HepG2 (cell line): Measurements from ENCODE around the gene SERPINF2. TPM values are rescaled to one million over a fixed set of nuclear protein-coding genes. Genes with fewer than 3 reads are reported as not detected.

ENCODE experiments used
- ARID2 ChIP-seq: sonication (generic); formaldehyde crosslinking; IDR thresholded peaks from 2 replicates; pipeline ENCODE4 v1.8.1; 2022; ENCODE audit warnings: mild to moderate bottlenecking, missing genetic modification reagents, borderline replicate concordance
- ARID3A ChIP-seq: IDR thresholded peaks from 2 replicates; pipeline ENCODE4 v1.6.1; 2012; ENCODE audit warnings: low read depth, low read length, improper control_type of control experiment
- ATF7-NPFF ChIP-seq: sonication (generic); formaldehyde crosslinking; IDR thresholded peaks from 2 replicates; pipeline ENCODE4 v1.8.1; 2023; ENCODE audit warnings: mild to moderate bottlenecking, low read depth, missing genetic modification reagents, moderate library complexity
- HDAC2 ChIP-seq: sonication (generic); formaldehyde crosslinking; IDR thresholded peaks from 2 replicates; pipeline ENCODE4 v1.4.0; 2020; ENCODE audit warnings: missing genetic modification reagents
- HIC2 ChIP-seq: sonication (generic); formaldehyde crosslinking; IDR thresholded peaks from 2 replicates; pipeline ENCODE4 v1.9.0; 2022; ENCODE audit warnings: low read depth, missing genetic modification reagents
- KLF6 ChIP-seq: IDR thresholded peaks from 2 replicates; pipeline ENCODE4 v1.8.0; 2016; ENCODE audit warnings: missing biosample characterization, missing genetic modification reagents
- MED13 ChIP-seq: sonication (generic); formaldehyde crosslinking; IDR thresholded peaks from 2 replicates; pipeline ENCODE4 v1.5.0; 2020; ENCODE audit warnings: missing genetic modification reagents
- MEIS2 ChIP-seq: sonication (generic); formaldehyde crosslinking; IDR thresholded peaks from 2 replicates; pipeline ENCODE4 v1.9.0; 2021; ENCODE audit warnings: mild to moderate bottlenecking, missing genetic modification reagents
- MIER3 ChIP-seq: IDR thresholded peaks from 2 replicates; pipeline ENCODE4 v1.6.1; 2016; ENCODE audit warnings: missing compliant biosample characterization, borderline replicate concordance
- NR2F1 ChIP-seq, 2 experiments: fragments of 450-650 bp in 1 of 2; formaldehyde crosslinking in 1 of 2; IDR thresholded peaks; 2 replicates each; pipeline versions ENCODE4 v1.5.0 to v1.6.1; 2016 to 2020; ENCODE audit warnings: mild to moderate bottlenecking in 1 of 2, missing compliant biosample characterization in 1 of 2, missing genetic modification reagents in 1 of 2, moderate library complexity in 1 of 2
- PREB ChIP-seq: sonication (generic); formaldehyde crosslinking; IDR thresholded peaks from 2 replicates; pipeline ENCODE4 v1.4.0; 2020; ENCODE audit warnings: missing genetic modification reagents
- RBAK ChIP-seq: sonication (generic); formaldehyde crosslinking; IDR thresholded peaks from 2 replicates; pipeline ENCODE4 v1.5.1; 2020; ENCODE audit warnings: mild to moderate bottlenecking, missing genetic modification reagents
- SIN3A ChIP-seq: IDR thresholded peaks from 2 replicates; pipeline ENCODE4 v1.6.1; 2011; ENCODE audit warnings: low read depth, mild to moderate bottlenecking, control low read depth, low read length, borderline replicate concordance
- TAF1 ChIP-seq: sonication (generic); formaldehyde crosslinking; IDR thresholded peaks from 2 replicates; pipeline ENCODE4 v1.4.0; 2020; ENCODE audit warnings: missing genetic modification reagents
- TMF1 ChIP-seq: sonication (generic); formaldehyde crosslinking; IDR thresholded peaks from 2 replicates; pipeline ENCODE4 v1.8.1; 2022; ENCODE audit warnings: low read depth, missing genetic modification reagents
- TP53 ChIP-seq: sonication (generic); formaldehyde crosslinking; conservative IDR thresholded peaks from 2 replicates; pipeline ENCODE4 v1.4.0; 2020; ENCODE audit warnings: missing genetic modification reagents
- TRIM24 ChIP-seq: sonication (generic); formaldehyde crosslinking; IDR thresholded peaks from 2 replicates; pipeline ENCODE4 v1.8.0; 2022; ENCODE audit warnings: mild to moderate bottlenecking, missing genetic modification reagents
- ZFY ChIP-seq: sonication (generic); formaldehyde crosslinking; IDR thresholded peaks from 2 replicates; pipeline ENCODE4 v1.4.0; 2020; ENCODE audit warnings: missing genetic modification reagents
- ZNF501 ChIP-seq: sonication (generic); formaldehyde crosslinking; IDR thresholded peaks from 2 replicates; pipeline ENCODE4 v1.5.1; 2020; ENCODE audit warnings: mild to moderate bottlenecking, moderate library complexity, missing genetic modification reagents
- ZNF710 ChIP-seq: sonication (generic); formaldehyde crosslinking; IDR thresholded peaks from 2 replicates; pipeline ENCODE4 v1.5.0; 2020; ENCODE audit warnings: mild to moderate bottlenecking, missing genetic modification reagents, borderline replicate concordance
- polyA plus RNA-seq, 8 experiments: library from polyadenylated mRNA; depleted of rRNA in 3 of 8; stranded (reverse) in 7 of 8; unstranded in 1 of 8; fragments of >200 nt; fragmentation: Illumina TruSeq in 4 of 8; extraction: Trizol in 4 of 8; gene quantifications; 2 replicates each; pipeline versions ENCODE4 v1.2.1 to v1.2.3, GENCODE V29; 2011 to 2016; ENCODE audit warnings: low read depth in 4 of 8, missing spikeins in 1 of 8, mixed read lengths in 1 of 8; ENCODE audit not compliant: insufficient read depth in 1 of 8
- total RNA-seq, 5 experiments: library from RNA; depleted of rRNA; stranded (reverse); fragments of >200 nt; fragmentation: Illumina TruSeq; extraction: Trizol; gene quantifications; 2 replicates each; pipeline ENCODE4 v1.2.3, GENCODE V29; 2016; ENCODE audit warnings: low read depth in 1 of 5
- TF ChIP-seq, protein P1 (sequence below): fragments of 450-650 bp; IDR thresholded peaks from 2 replicates; pipeline ENCODE4 v1.6.1; 2017; ENCODE audit warnings: mild to moderate bottlenecking

The SERPINF2 gene
- total and polyA plus RNA-seq, 2 of the 13 experiments (the other 11 are each of a cell fraction or from before 2014, with no cell fraction given): 309 to 548 TPM

GRCh38 chr17:1762233-1762900, 19.7 kb downstream of the SERPINF2 start (continued):
- TF ChIP-seq ARID3A (no peak), NR2F1 (CRISPR knock-in tag; IDR thresholded peaks at IDR 0.05) (no peak), TP53 (CRISPR knock-in tag) (no peak), MIER3 (CRISPR knock-in tag) (no peak; the same call in 1 of the 2 replicates), HIC2 (no peak; the same call in 1 of the 2 replicates), KLF6 (CRISPR knock-in tag) (no peak), PREB (CRISPR knock-in tag) (no peak; the same call in 1 of the 2 replicates), SIN3A (no peak; the same call in 1 of the 2 replicates), TRIM24 (CRISPR knock-in tag) (no peak), HDAC2 (CRISPR knock-in tag) (no peak), TMF1 (CRISPR knock-in tag) (peak; percentile 24; the same call in 1 of the 2 replicates), ZFY (CRISPR knock-in tag) (no peak), MED13 (no peak), ZNF710 (CRISPR knock-in tag) (no peak), RBAK (no peak), ARID2 (CRISPR knock-in tag) (no peak), ATF7-NPFF (CRISPR knock-in tag) (peak; percentile 11; the same call in 1 of the 2 replicates), TAF1 (CRISPR knock-in tag) (peak; percentile 53), ZNF501 (CRISPR knock-in tag) (no peak), MEIS2 (CRISPR knock-in tag) (no peak)
- TF ChIP-seq, protein P1, sequence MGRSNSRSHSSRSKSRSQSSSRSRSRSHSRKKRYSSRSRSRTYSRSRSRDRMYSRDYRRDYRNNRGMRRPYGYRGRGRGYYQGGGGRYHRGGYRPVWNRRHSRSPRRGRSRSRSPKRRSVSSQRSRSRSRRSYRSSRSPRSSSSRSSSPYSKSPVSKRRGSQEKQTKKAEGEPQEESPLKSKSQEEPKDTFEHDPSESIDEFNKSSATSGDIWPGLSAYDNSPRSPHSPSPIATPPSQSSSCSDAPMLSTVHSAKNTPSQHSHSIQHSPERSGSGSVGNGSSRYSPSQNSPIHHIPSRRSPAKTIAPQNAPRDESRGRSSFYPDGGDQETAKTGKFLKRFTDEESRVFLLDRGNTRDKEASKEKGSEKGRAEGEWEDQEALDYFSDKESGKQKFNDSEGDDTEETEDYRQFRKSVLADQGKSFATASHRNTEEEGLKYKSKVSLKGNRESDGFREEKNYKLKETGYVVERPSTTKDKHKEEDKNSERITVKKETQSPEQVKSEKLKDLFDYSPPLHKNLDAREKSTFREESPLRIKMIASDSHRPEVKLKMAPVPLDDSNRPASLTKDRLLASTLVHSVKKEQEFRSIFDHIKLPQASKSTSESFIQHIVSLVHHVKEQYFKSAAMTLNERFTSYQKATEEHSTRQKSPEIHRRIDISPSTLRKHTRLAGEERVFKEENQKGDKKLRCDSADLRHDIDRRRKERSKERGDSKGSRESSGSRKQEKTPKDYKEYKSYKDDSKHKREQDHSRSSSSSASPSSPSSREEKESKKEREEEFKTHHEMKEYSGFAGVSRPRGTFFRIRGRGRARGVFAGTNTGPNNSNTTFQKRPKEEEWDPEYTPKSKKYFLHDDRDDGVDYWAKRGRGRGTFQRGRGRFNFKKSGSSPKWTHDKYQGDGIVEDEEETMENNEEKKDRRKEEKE: no peak
